GM23338 (cell line): Measurements from ENCODE around the gene KLHL9. TPM values are rescaled to one million over a fixed set of nuclear protein-coding genes. Genes with fewer than 3 reads are reported as not detected.
"Not testable (repeated sequence)": the region's sequence is repeated elsewhere in the genome, so short reads cannot be mapped to it uniquely, and the experiment has no call there.

Source experiments
- ATAC-seq: fragments of 200-7000 bp; cut with Tn5 transposase; 3 replicates; pipeline ENCODE4 v1.9.1; 2020
- DNase-seq: peaks from one replicate; pipeline ENCODE4 v3.0.0-alpha.2; 2015; ENCODE audit warnings: low spot score
- H2AFZ ChIP-seq: fragments of 200-600 bp; sonication (generic); 2 replicates; pipeline ENCODE4 v1.8.0; 2016; ENCODE audit warnings: antibody characterized with exemption, mild to moderate bottlenecking, moderate library complexity
- H3F3A ChIP-seq: fragments of 200-600 bp; sonication (generic); replicated peaks from 2 replicates; pipeline ENCODE4 v1.8.0; 2017; ENCODE audit warnings: antibody characterized with exemption, mixed run types, low read depth
- H3K27ac ChIP-seq: fragments of 200-600 bp; sonication (generic); 2 replicates; pipeline ENCODE4 v1.6.1; 2016; ENCODE audit warnings: low read depth
- H3K27me3 ChIP-seq: fragments of 200-600 bp; sonication (generic); 2 replicates; pipeline ENCODE4 v1.8.0; 2016; ENCODE audit warnings: mild to moderate bottlenecking, mixed run types, moderate library complexity; ENCODE audit not compliant: insufficient read depth
- H3K36me3 ChIP-seq: fragments of 200-600 bp; sonication (generic); 2 replicates; pipeline ENCODE4 v1.8.0; 2016; ENCODE audit warnings: mild to moderate bottlenecking; ENCODE audit not compliant: insufficient read depth
- H3K4me1 ChIP-seq: fragments of 200-600 bp; sonication (generic); 2 replicates; pipeline ENCODE4 v1.8.0; 2016; ENCODE audit warnings: mild to moderate bottlenecking, moderate library complexity; ENCODE audit not compliant: insufficient read depth
- H3K4me2 ChIP-seq: fragments of 200-600 bp; sonication (generic); 2 replicates; pipeline ENCODE4 v1.7.1; 2017; ENCODE audit warnings: mixed run types
- H3K4me3 ChIP-seq: fragments of 200-600 bp; sonication (generic); 2 replicates; pipeline ENCODE4 v1.6.1; 2016; ENCODE audit warnings: mixed run types
- H3K79me2 ChIP-seq: fragments of 200-600 bp; sonication (generic); replicated peaks from 2 replicates; pipeline ENCODE4 v1.8.0; 2017; ENCODE audit warnings: mild to moderate bottlenecking; ENCODE audit not compliant: insufficient read depth
- H3K9me2 ChIP-seq: fragments of 200-600 bp; sonication (generic); 2 replicates; pipeline ENCODE4 v1.8.0; 2017; ENCODE audit not compliant: insufficient read depth
- H4K20me1 ChIP-seq: fragments of 200-600 bp; sonication (generic); replicated peaks from 2 replicates; pipeline ENCODE4 v1.8.0; 2017; ENCODE audit warnings: mild to moderate bottlenecking; ENCODE audit not compliant: insufficient read depth
- H3K27ac Mint-ChIP-seq: 2 replicates; pipeline ENCODE4 v1.8.0; 2020; ENCODE audit warnings: inconsistent platforms, mild to moderate bottlenecking, moderate library complexity, mixed read lengths
- H3K27me3 Mint-ChIP-seq: 3 replicates; pipeline ENCODE4 v1.8.0; 2022; ENCODE audit warnings: low read depth, mild to moderate bottlenecking, moderate library complexity, mixed read lengths, inconsistent platforms; ENCODE audit not compliant: insufficient read depth, poor library complexity
- H3K36me3 Mint-ChIP-seq: 3 replicates; pipeline ENCODE4 v1.8.0; 2021; ENCODE audit warnings: low read depth, mild to moderate bottlenecking, inconsistent platforms, moderate library complexity, mixed read lengths
- H3K4me1 Mint-ChIP-seq: 3 replicates; pipeline ENCODE4 v1.8.0; 2020; ENCODE audit warnings: mild to moderate bottlenecking, inconsistent platforms, mixed read lengths
- H3K4me3 Mint-ChIP-seq: 3 replicates; pipeline ENCODE4 v1.8.0; 2021; ENCODE audit warnings: moderate library complexity, mild to moderate bottlenecking, inconsistent platforms, mixed read lengths
- H3K9me3 Mint-ChIP-seq: 3 replicates; pipeline ENCODE4 v1.8.0; 2020; ENCODE audit warnings: moderate library complexity, mild to moderate bottlenecking, inconsistent platforms, mixed read lengths
- CREB1 ChIP-seq: fragments of 250-450 bp; sonication (Bioruptor Pico); IDR thresholded peaks from 2 replicates; pipeline ENCODE4 v1.5.0; 2020; ENCODE audit warnings: low read depth, mild to moderate bottlenecking, moderate library complexity
- CTCF ChIP-seq, 2 experiments: fragments of 200-600 bp in 1 of 2; sonication (generic) in 1 of 2; conservative IDR thresholded peaks; 2 replicates each; pipeline versions ENCODE4 v1.5.1 to v1.6.1; 2016 to 2017; ENCODE audit warnings: antibody characterized with exemption in 2 of 2, low read depth in 2 of 2, mild to moderate bottlenecking in 2 of 2, moderate library complexity in 1 of 2
- EZH2phosphoT487 ChIP-seq: fragments of 200-600 bp; sonication (generic); IDR thresholded peaks from one replicate; pipeline ENCODE4 v1.8.1; 2018; ENCODE audit warnings: antibody characterized with exemption; ENCODE audit not compliant: unreplicated experiment
- NANOG ChIP-seq: IDR thresholded peaks from 2 replicates; pipeline ENCODE4 v1.6.1; 2016; ENCODE audit warnings: antibody characterized with exemption, borderline replicate concordance
- POLR2AphosphoS5 ChIP-seq: IDR thresholded peaks from 2 replicates; pipeline ENCODE4 v1.6.1; 2016; ENCODE audit warnings: antibody characterized with exemption, low read depth
- REST ChIP-seq: IDR thresholded peaks from one replicate; pipeline ENCODE4 v1.6.1; 2018; ENCODE audit warnings: antibody characterized with exemption; ENCODE audit not compliant: unreplicated experiment
- ZNF114 ChIP-seq: fragments of 250-450 bp; sonication (Bioruptor Pico); IDR thresholded peaks from 2 replicates; pipeline ENCODE4 v1.5.0; 2020; ENCODE audit warnings: mild to moderate bottlenecking, moderate library complexity
- polyA plus RNA-seq: library from polyadenylated mRNA; unstranded; fragments of >200 nt; fragmentation: Nextera tagmentation; extraction: Ambion mirVana; gene quantifications from 2 replicates; pipeline ENCODE4 v1.2.1, GENCODE V29; 2016
- total RNA-seq: library from RNA; depleted of rRNA; stranded (reverse); fragments of >200 nt; shearing (Covaris generic); gene quantifications from 2 replicates; pipeline ENCODE4 v1.2.3, GENCODE V29; 2014
- TF ChIP-seq, protein P1 (sequence below): IDR thresholded peaks from 2 replicates; pipeline ENCODE4 v1.6.1; 2016; ENCODE audit warnings: antibody characterized with exemption

KLHL9 gene
- total and polyA plus RNA-seq, 2 experiments from 2014 or later: 9.1 to 24.0 TPM

DNA sequence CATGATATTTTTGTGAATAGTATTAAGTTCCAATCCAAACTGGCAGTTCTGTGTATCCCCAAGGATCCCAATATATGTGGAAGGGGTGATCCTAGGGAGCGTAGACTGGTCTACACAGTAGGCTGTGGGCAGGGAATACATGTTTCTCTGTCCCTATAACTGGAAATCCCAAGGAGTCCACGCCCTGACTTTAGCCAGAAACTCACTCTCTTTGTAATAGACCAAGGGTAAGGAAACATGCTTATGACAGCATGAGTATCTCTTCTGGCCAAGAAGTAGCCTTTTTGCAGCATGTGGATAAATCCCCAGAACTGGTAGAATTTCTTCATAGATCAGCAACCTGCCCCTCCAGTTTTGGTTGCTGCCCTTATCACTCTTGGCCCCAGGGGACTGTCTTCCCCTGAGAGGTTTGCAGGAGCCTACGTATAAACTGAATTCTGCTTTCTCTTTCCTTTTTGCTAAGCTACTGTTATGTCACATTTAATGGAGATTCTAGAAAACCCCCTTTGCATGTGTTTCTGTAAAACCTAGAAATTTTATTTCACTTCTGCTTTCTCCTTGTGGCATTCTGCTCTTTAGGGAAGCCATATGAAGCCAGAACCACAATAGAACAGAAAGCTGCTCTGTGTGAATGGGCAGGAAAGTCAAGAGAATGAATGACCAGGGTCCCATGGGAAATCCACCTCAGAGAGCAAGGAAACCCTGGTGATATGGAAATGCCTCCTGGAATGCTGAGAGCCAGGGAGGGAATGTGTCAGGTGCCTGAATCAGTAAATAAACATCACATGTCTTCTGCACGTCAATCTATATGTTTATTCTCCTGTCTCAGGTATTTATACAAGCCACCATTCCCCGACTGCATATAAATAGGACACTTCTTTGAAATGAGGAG is 46.5 kb upstream of the KLHL9 start (continued):
- TF ChIP-seq REST (no peak), CREB1 (CRISPR knock-in tag) (no peak), ZNF114 (no peak), CTCF (conservative IDR thresholded peaks at IDR 0.05; ENCODE audit: low read depth in 2 of 2) (no peak)

GRCh38 chr9:21371467-21371866 is 36.3 kb upstream of the KLHL9 start:
- peak; percentile 58 for ATAC-seq
- not testable (repeated sequence) for H3K27ac ChIP-seq, H3K27me3 ChIP-seq, H3K36me3 Mint-ChIP-seq, H3K27ac Mint-ChIP-seq, DNase-seq, H3K27me3 Mint-ChIP-seq, H2AFZ ChIP-seq, H3F3A ChIP-seq, H3K4me3 ChIP-seq, H3K79me2 ChIP-seq, H3K4me1 Mint-ChIP-seq, H3K9me3 Mint-ChIP-seq, H3K9me2 ChIP-seq, H4K20me1 ChIP-seq, H3K4me1 ChIP-seq, H3K4me2 ChIP-seq, H3K4me3 Mint-ChIP-seq, H3K36me3 ChIP-seq

- Mint-ChIP-seq H3K9me3 (no peaks in the 10 kb centered on the region), H3K4me3 (no peak within 1 kb of the TSS), H3K4me1 (no peaks in the 10 kb centered on the region; the same call in 1 of the 3 replicates), H3K27me3 (peaks cover 2% of the 10 kb centered on the region), H3K27ac (no peak within 1 kb of the TSS), H3K36me3 (no peaks in the 10 kb centered on the region)
- H3K4me1 ChIP-seq: no peaks in the 10 kb centered on the region
- no peak within 1 kb of the TSS for H3K27ac ChIP-seq
- no peaks in the 10 kb centered on the region for H4K20me1 ChIP-seq
- no peaks in the 10 kb centered on the region for H3K27me3 ChIP-seq
- H3K79me2 ChIP-seq: no peaks in the 10 kb centered on the region
- no peaks in the 10 kb centered on the region for H3F3A ChIP-seq
- DNase-seq (no peak), ATAC-seq (no peak)
- H3K4me2 ChIP-seq: no peak within 1 kb of the TSS
- no peak within 1 kb of the TSS for H2AFZ ChIP-seq
- H3K9me2 ChIP-seq: 0 out of 2 replicates have a peak, but pooled peaks cover 3% of the 10 kb centered on the region
- no peak within 1 kb of the TSS for H3K4me3 ChIP-seq
- H3K36me3 ChIP-seq: no peaks in the 10 kb centered on the region
- TF ChIP-seq EZH2phosphoT487 (no peak), POLR2AphosphoS5 (no peak), CTCF (conservative IDR thresholded peaks at IDR 0.05; ENCODE audit: low read depth in 2 of 2) (no peak), NANOG (no peak), ZNF114 (no peak)
- TF ChIP-seq, protein P1, sequence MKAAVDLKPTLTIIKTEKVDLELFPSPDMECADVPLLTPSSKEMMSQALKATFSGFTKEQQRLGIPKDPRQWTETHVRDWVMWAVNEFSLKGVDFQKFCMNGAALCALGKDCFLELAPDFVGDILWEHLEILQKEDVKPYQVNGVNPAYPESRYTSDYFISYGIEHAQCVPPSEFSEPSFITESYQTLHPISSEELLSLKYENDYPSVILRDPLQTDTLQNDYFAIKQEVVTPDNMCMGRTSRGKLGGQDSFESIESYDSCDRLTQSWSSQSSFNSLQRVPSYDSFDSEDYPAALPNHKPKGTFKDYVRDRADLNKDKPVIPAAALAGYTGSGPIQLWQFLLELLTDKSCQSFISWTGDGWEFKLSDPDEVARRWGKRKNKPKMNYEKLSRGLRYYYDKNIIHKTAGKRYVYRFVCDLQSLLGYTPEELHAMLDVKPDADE: no peak
Measured at GRCh38 chr9:21367957-21368356, 32.8 kb upstream of the KLHL9 start, which contains the start of gene IFNA13. TSS of gene IFNA13 (minus strand) at chr9:21368057. CDS start at chr9:21368010, 47 bp downstream.
